ENCODE data around the gene DBF4B. TPM values are rescaled to one million over a fixed set of nuclear protein-coding genes. Genes with fewer than 3 reads are reported as not detected.

The DBF4B gene
- total RNA-seq, 1 experiment from 2014 or later = 26.1 TPM

GRCh38 chr17:44773140-44773539 is 64.7 kb downstream of the DBF4B start:
- Histone ChIP-seq H3K4me1 (ENCODE audit: control insufficient read depth in 1 of 2, insufficient read depth in 2 of 2, low read length in 2 of 2) (peaks cover 0 to 17% of the 10 kb centered on the region in 2 experiments; a peak in 3 of 4 replicates), H3K27me3 (ENCODE audit: insufficient read depth, low read length) (no peaks in the 10 kb centered on the region), H3K9me3 (ENCODE audit: control insufficient read depth in 1 of 2, insufficient read depth in 1 of 2, low read depth in 1 of 2, low read length in 2 of 2) (no peaks in the 10 kb centered on the region), H4K20me1 (ENCODE audit: insufficient read depth) (no peaks in the 10 kb centered on the region), H3K9me2 (ENCODE audit: insufficient read depth) (no peaks in the 10 kb centered on the region), H3K79me2 (ENCODE audit: insufficient read depth, low read length) (no peaks in the 10 kb centered on the region), H3K4me2 (ENCODE audit: low read length) (no peak overlapping the region), H3K4me3 (replicated peaks in 1 of 2; ENCODE audit: low read depth in 1 of 2, low read length in 2 of 2) (no peak overlapping the region), H3K36me3 (ENCODE audit: control insufficient read depth in 1 of 2, insufficient read depth in 2 of 2, low read length in 2 of 2) (no peaks in the 10 kb centered on the region), H2AFZ (ENCODE audit: low read depth, low read length, poor library complexity, severe bottlenecking) (no peak overlapping the region), H3K9ac (ENCODE audit: low read length) (no peak overlapping the region), H3K27ac (ENCODE audit: low read depth, low read length) (no peak overlapping the region)
- intact Hi-C loops (cut with micrococcal nuclease) = loop anchor here (10.0 kb wide), 2 partner anchors 322 to 362 kb away; partner anchors contain the start of genes ACBD4 and PLCD3
- TF ChIP-seq POLR2A (IDR thresholded peaks at IDR 0.05; ENCODE audit: borderline replicate concordance, extremely low read depth, insufficient read depth, insufficient read length) (no peak), EGR1 (IDR thresholded peaks at IDR 0.05; ENCODE audit: low read depth) (no peak), EZH2 (IDR thresholded peaks at IDR 0.05) (no peak), CBX3 (IDR thresholded peaks at IDR 0.05; ENCODE audit: low read depth) (no peak), CEBPB (IDR thresholded peaks at IDR 0.05; ENCODE audit: low read depth) (no peak), EZH2phosphoT487 (IDR thresholded peaks at IDR 0.05; ENCODE audit: borderline replicate concordance) (no peak), SIN3A (IDR thresholded peaks at IDR 0.05; ENCODE audit: low read depth) (no peak), SRF (IDR thresholded peaks at IDR 0.05; ENCODE audit: low read depth) (no peak), POLR2AphosphoS5 (IDR thresholded peaks at IDR 0.05; ENCODE audit: low read depth, low read length) (no peak), TCF7L2 (IDR thresholded peaks at IDR 0.05; ENCODE audit: borderline replicate concordance, extremely low read depth, insufficient read depth, insufficient read length) (no peak), ELF1 (IDR thresholded peaks at IDR 0.05; ENCODE audit: borderline replicate concordance, low read depth) (no peak), JUND (IDR thresholded peaks at IDR 0.05) (no peak), FOSL1 (IDR thresholded peaks at IDR 0.05; ENCODE audit: low read depth) (no peak), YY1 (IDR thresholded peaks at IDR 0.05; ENCODE audit: extremely low read depth, insufficient replicate concordance, low read depth, low read length) (no peak)
- TF ChIP-seq, protein P1, sequence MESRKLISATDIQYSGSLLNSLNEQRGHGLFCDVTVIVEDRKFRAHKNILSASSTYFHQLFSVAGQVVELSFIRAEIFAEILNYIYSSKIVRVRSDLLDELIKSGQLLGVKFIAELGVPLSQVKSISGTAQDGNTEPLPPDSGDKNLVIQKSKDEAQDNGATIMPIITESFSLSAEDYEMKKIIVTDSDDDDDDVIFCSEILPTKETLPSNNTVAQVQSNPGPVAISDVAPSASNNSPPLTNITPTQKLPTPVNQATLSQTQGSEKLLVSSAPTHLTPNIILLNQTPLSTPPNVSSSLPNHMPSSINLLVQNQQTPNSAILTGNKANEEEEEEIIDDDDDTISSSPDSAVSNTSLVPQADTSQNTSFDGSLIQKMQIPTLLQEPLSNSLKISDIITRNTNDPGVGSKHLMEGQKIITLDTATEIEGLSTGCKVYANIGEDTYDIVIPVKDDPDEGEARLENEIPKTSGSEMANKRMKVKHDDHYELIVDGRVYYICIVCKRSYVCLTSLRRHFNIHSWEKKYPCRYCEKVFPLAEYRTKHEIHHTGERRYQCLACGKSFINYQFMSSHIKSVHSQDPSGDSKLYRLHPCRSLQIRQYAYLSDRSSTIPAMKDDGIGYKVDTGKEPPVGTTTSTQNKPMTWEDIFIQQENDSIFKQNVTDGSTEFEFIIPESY (IDR thresholded peaks at IDR 0.05; ENCODE audit: extremely low read depth, insufficient replicate concordance, low read length) = no peak
- TF ChIP-seq, protein P2, sequence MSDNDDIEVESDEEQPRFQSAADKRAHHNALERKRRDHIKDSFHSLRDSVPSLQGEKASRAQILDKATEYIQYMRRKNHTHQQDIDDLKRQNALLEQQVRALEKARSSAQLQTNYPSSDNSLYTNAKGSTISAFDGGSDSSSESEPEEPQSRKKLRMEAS (IDR thresholded peaks at IDR 0.05) = no peak
- TF ChIP-seq, protein P3, sequence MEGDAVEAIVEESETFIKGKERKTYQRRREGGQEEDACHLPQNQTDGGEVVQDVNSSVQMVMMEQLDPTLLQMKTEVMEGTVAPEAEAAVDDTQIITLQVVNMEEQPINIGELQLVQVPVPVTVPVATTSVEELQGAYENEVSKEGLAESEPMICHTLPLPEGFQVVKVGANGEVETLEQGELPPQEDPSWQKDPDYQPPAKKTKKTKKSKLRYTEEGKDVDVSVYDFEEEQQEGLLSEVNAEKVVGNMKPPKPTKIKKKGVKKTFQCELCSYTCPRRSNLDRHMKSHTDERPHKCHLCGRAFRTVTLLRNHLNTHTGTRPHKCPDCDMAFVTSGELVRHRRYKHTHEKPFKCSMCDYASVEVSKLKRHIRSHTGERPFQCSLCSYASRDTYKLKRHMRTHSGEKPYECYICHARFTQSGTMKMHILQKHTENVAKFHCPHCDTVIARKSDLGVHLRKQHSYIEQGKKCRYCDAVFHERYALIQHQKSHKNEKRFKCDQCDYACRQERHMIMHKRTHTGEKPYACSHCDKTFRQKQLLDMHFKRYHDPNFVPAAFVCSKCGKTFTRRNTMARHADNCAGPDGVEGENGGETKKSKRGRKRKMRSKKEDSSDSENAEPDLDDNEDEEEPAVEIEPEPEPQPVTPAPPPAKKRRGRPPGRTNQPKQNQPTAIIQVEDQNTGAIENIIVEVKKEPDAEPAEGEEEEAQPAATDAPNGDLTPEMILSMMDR (IDR thresholded peaks at IDR 0.05 in 2 of 3, conservative IDR thresholded peaks at IDR 0.05 in 1 of 3; ENCODE audit: borderline replicate concordance in 1 of 3, insufficient read depth in 1 of 3, low read depth in 2 of 3, low read length in 2 of 3) = no peak
- TF ChIP-seq, protein P4, sequence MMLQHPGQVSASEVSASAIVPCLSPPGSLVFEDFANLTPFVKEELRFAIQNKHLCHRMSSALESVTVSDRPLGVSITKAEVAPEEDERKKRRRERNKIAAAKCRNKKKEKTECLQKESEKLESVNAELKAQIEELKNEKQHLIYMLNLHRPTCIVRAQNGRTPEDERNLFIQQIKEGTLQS (IDR thresholded peaks at IDR 0.05) = no peak
- TF ChIP-seq, protein P5, sequence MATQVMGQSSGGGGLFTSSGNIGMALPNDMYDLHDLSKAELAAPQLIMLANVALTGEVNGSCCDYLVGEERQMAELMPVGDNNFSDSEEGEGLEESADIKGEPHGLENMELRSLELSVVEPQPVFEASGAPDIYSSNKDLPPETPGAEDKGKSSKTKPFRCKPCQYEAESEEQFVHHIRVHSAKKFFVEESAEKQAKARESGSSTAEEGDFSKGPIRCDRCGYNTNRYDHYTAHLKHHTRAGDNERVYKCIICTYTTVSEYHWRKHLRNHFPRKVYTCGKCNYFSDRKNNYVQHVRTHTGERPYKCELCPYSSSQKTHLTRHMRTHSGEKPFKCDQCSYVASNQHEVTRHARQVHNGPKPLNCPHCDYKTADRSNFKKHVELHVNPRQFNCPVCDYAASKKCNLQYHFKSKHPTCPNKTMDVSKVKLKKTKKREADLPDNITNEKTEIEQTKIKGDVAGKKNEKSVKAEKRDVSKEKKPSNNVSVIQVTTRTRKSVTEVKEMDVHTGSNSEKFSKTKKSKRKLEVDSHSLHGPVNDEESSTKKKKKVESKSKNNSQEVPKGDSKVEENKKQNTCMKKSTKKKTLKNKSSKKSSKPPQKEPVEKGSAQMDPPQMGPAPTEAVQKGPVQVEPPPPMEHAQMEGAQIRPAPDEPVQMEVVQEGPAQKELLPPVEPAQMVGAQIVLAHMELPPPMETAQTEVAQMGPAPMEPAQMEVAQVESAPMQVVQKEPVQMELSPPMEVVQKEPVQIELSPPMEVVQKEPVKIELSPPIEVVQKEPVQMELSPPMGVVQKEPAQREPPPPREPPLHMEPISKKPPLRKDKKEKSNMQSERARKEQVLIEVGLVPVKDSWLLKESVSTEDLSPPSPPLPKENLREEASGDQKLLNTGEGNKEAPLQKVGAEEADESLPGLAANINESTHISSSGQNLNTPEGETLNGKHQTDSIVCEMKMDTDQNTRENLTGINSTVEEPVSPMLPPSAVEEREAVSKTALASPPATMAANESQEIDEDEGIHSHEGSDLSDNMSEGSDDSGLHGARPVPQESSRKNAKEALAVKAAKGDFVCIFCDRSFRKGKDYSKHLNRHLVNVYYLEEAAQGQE (IDR thresholded peaks at IDR 0.05; ENCODE audit: low read depth) = no peak
- RAD21 ChIA-PET (ENCODE audit: low non-redundant PET in 1 of 2, low total read pairs in 2 of 2, uncharacterized antibody in 2 of 2, unreplicated experiment in 2 of 2) = no interaction called here
- POLR2A ChIA-PET = no interaction called here
- DNase-seq (ENCODE audit: low read depth, low spot score) = no peak
- no peak for ATAC-seq
- BruUV-seq (replicated peaks) = no TSS peak
- CTCF ChIA-PET = interaction anchor here (2.3 kb wide), 1 partner anchor 93 kb away, joined by 5 read pairs; no protein-coding TSS in a partner anchor
